ENCODE data around the gene SORL1-AS1.

DNA sequence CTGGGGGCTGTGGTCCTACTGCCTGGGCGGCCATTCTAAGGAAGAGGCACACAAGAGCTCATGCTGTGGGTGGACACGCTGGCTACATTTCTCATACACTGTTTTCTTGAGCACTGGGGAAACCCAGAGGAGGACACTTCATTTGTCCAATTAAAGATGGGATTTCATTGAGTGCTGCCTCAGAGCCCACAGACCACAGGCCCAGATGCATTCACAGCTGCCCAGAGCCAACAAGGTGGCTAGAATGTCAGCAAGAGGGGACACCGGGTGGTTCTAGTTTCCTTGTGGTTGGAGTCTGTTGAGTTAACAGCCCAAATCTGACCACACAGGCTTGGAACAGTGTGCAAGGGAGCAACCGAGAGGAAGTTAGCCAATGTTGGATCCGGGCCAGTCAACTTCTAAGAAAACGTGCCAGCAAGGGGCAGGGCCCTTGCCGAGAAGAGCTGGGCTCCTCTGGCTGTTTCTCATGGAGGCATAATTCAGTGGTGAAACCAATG, 35.7 kb downstream of the SORL1-AS1 start:
- no peak for TF ChIP-seq CTCF (IDR thresholded peaks at IDR 0.05)
- TF ChIP-seq SMC3 (IDR thresholded peaks at IDR 0.05; ENCODE audit: low read depth, low read length), result no peak
- no peak for TF ChIP-seq POLR2AphosphoS5 (IDR thresholded peaks at IDR 0.05; ENCODE audit: low read depth, low read length)

Measured in SK-N-SH (cell line).